ENCODE results near the gene SSH3.

The SSH3 gene

DNA sequence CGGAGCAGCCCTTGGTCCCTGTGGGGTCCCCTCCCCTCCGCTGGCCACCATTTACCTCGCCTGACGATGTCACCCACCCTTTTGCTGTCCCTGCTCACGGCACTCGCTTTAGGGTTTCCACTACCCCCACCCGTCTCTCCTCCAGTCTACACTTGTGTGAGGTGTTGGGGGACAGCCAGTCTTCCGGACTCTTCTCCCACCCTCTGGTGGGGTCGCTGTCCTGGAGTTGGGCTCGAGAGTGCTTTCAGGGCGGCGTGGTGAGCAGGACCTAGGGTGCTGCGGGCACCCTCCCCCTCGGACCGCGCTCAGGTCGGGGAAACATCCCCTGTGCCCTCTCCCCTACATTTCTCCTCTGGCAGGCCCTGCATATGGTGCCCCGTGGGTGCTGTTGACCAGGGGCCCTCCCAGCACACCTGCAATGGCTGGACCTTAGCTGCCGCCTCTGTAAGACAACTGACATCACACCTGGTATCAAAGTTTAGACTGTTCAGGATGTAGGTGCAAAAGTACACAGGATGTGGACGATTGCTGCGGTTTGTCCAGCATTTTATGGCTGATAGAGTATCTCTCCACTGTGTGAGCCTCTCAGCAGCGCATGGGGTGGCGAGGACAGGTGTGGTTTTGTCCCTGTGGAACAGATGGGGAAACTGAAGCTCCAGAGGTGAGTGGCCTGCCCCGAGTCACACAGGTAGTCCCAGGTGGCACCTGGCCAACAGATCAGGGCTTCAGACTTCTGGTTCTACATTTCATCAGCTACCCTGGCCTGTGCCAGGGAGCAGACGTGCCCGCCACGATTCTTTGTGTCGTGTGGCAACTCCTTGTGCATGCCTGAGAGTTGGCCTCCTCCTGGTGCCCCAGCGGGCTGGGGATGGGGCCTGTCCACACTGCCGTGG is 35.9 kb upstream of the SSH3 start:
- DNase-seq (ENCODE audit: low read depth in 2 of 2) = no peak

DNA sequence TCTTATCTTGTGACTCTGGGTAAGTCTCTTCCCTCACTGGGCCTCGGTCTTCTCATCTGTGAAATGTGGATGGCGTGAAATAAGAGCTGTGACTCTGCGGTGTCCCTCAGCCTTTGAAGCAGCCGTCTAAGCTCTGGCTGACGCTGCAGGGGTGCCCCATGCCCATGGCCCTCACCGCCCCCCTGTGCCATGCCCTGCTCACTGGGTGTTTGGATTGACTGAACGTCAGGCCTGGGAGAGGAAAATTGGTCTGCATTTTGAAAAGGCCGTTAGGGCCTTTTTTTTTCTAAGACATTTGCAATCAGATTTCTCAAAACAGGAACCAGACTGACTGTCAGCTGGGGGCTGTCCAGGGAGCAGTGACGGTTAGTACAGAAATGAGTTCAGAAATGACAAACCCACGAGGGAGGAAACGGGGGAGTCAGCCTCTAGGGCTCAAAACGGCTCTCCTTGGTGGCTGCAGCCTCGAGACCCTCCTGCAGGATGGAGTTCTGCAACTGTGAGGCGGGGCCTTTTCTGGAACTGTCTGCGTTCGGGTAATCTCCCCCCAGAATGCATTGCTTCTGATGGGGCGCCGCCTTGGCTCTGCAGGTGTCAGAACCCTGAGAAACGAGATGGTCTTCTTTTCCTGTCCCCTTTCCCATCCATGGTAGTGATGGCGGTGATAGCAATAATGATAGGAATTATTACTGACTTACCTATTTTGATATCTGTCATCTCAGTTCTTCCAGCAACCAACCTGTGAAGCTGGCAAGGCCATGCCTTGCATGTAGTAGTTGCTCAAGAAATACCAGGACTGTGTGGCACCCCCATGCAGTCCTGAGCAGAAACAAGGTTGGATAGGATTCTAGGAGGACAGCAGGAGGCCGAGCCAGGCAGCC is 35.0 kb upstream of the SSH3 start:
- no peak for DNase-seq (ENCODE audit: low read depth in 2 of 2)

DNA sequence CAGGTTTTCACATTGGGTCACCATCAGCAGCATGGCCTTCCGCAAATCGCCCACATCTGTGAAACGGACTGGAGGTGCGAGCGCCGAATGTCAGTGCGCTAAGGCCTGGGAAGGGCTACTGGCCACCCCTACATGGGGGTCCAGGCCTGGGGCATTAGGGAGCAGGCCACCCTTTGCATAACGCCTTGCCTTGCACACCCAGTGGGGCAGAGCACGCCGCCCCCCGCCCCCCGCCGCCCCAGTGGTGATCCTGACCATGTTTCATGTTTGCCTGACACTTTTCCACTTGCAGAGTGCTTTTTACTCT is 34.4 kb upstream of the SSH3 start:
- no peak for DNase-seq (ENCODE audit: low read depth in 2 of 2)

DNA sequence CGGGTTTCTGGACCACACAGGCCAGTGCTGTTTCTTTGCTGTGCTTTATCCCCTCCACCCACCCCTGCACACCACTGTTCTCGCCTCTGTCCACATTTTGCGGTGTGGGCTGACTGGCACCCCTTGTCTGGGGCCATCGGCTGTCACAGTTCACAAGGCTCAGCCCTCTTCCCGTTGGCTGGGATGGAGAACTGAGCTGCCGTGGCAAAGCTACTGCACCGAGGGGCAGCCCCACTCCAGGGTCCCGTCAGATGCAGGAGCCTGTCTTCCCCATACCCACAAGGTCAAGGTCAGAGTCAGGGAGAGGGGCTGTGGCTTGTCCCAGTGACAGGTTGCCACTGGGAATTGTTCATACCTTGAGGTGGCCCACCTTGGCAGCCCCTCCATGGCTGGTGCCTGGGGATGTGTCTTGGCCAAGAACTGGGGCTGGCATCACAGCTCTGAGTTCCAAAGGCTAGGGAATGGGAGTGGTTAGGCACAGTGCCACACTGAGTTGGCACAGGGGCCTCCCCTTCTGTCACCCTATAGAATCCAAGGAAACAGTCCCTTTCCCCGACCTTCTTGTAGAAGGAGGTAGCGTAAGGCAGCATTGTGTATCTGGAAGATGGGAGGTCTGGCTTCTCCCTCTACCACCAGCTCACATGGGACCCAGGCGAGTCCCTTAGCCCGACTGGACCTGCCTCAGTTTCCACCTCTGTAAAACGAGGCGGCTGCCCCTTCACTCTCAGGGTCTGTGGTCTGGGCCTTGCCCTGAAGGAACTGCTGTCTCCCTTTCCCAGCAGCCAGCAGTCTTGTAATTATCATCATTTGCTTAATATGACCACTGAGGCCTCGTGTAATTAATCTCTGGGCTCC is 33.7 kb upstream of the SSH3 start:
- no peak for DNase-seq (ENCODE audit: low read depth in 2 of 2)

DNA sequence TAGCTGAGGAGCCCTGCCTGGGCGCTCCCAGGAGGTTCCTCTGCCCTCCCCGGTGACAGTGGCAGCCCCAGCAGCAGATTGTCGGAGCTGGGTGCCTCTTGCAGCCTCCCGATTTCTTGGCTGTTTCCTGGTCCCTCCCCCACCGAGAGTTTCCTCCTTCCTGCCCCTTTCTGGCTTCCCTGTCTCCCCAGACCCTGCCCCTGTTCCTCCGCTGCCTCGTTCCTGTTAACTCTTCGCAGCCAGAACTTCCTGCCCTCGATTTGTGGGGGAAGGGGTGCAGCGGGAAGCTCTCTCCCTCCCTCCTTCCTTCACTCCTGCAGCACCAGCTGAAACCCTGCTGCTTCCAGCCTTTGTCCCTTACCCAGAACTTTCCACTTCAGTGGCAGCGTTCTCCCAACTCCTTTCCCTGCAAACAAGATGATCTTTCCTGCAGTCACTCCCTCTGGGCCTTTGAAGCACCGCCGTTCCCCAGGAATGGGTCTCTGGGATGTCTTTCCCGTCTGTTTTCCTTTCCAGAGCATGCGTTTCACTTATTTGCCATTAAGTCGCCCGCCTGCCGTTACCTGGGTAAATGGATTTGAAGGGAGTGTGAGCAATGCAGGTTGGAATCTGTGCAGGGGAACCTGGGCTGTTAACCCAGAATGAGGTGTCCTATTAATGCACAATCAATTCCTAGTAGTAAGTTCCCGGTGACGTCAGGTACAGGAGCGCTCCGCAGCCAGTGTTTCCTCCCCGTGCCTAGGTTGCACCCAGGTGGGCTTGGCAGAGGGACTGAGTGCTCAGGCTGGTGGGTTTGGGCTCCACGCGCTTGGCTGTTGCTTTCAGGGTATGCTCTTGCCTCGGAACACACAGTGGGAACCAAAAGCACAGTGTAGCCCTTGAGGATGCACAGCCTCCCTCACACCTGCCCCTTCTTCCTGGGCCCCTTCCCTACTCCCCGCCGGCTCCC is 32.8 kb upstream of the SSH3 start:
- DNase-seq (ENCODE audit: low read depth in 2 of 2) = no peak

DNA sequence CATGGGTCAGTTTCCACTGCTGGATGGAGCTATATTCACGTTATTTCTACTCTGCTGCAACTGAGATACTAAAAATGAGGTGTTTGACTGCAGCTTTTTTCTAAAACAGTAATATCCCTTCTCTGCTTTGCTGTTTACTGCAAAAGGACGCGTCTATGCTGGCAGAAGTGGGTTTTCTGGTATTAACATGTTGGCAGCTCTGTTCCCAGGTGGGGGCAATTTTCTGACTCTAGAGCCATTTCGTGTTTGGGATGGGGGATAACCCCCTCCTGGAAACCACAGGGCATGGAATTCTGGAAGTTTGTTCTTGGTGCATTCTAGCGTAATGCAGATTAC is 32.2 kb upstream of the SSH3 start:
- no peak for DNase-seq (ENCODE audit: low read depth in 2 of 2)

DNA sequence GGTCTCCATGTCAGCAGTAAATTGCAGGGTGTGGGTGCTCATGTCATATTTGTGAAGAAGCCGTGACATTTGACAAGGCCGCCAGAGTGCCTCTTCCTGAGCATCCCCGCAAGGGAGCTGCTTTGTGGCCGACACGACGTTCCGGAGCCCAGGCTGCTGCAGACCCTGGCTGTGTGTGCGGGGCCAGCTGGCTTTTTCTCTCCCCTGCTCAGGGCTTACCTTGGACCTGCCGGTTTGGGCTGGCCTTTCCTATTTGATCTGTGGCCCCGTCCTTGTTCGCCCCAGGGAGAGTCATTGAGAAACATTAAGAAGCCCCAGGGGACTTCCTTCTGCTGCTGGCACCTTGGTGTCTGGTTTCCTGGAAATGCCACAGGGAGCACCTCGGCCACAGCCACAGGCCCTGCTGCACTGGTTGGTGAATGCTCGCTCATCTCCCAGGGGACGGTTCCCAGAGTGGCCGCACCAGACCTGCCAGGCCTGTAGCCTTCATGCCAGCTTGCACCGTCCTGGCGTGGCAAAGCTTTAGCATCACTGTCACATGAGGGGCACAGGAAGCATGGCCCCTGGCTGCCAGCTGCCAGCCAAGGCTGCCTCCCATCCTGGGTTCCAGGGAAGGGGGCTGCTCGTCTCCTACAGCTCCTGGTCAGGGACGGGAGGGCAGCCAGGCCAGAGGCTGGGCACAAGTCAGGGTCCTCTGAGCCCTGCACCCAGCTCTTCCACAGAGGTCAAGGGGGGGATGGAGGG is 31.6 kb upstream of the SSH3 start:
- DNase-seq (ENCODE audit: low read depth in 2 of 2) = no peak

DNA sequence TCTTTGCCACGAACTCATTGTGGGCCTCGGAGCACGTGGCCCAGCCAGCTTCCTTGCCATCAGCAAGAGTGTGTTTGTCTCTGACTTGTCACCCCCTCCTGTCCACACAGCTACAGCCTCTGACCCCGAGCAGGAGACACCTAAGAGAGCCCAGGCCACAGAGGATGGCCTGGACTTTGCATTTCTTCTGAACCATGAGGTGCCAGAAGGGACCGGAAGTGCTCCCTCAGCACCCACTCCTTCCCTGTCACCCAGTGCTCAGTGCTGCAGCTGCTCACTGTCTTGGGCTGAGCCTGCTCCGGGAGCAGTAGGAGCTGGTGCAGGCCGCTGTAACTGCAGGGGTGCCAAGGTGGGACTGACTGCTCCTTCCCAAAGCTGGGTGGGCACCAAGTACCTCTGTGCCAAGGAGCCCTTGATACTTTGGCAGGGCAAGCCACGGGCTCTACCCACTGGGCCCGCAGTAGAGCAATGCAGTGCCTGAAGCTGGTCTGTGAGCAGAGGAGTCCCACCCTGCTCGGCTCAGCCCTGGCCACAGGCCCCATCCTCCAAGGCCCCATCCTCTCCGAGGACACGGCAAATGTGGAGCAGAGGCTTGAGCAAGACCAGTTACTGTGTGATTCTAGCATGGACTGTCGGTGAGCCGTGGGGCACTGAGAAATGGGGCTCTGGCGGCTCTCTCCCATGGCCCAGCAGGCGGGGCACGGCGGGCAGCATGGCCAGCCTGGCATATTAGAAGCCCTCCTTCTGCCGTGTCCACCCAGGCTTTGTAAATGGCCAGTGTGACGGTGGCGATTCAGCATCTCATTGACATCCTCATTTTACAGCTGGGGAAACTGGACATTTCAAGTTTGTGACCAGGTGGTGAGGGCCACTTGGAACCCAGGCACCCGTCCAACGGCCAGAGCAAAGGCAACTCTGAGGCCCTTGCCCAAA is 30.7 kb upstream of the SSH3 start:
- no peak for DNase-seq (ENCODE audit: low read depth in 2 of 2)

DNA sequence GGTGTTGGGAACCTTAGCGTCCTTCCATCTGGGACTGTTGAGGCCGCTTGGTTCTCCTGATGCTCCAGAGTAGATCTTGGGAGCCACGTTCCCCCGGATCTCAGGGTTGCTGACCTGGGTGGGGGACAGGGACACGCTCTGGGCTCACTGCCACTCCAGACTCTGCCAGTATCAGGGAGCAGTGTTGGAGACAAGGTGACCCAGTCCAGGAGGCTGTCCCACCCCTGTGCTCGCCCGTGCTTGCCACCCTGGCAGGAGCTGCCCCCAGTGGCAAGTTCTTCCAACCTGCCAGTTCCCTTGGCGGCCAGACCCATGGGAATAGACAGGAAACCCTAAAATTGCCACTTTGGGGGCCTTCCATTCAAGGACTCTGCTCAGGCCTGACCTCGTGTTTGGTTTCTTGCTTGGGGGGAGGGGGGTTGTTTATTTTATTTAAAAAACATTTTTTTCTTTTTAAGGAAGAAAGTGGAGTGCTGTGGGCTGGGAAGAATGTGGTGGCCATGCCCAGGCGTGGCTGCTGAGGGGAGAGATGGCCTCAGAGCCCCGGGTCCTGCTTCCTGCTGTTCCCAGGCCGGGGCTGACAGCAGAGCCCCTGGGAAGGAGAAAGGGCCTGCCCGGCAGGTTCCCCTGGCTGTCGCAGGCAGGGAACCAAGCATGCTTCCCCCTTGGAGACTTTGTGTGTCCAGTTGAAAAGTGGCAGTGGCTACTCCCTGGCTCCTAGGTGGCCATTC is 29.9 kb upstream of the SSH3 start:
- DNase-seq (ENCODE audit: low read depth in 2 of 2) = no peak

DNA sequence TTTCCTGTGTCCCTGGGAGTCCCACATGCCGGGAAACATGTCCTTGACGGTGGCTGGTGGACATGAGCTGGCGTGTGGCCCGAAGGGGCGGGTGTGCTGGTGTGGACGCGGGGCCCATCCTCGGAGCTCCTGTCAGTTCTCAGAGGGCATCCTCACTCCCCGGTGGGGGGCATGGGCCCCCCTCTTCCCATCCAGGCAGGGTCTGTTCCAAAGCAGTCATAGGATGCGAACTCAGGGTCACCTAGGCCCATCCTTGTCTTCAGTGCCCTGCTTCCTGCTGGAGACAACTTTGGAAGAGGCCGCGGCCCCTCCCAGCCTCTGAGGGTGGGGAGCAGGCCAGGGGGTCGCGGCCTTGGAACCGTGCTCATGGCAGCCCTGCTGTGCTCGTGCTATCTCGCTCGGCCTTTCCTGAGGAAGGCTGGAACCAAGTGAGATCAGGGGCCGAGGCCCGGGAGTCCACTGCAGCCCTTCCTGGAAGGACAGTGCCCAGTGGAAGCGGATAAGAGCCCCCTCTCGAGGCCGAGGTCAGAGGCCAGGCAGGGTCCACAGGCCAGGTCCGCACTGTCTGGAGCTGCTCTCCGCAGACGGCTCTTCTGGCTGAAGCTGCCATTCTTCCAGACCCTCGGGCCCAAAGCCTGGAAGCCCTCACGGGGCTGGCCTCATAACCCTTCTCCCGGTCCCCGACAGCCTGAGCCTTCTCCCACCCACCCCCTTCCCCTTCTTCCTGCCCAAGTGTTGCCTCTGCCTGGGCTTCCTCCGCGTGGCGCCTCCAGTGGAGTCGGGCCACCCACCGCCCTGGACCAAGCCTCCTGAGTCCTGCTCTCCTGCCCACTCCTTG is 28.3 kb upstream of the SSH3 start:
- no peak for DNase-seq (ENCODE audit: low read depth in 2 of 2)

DNA sequence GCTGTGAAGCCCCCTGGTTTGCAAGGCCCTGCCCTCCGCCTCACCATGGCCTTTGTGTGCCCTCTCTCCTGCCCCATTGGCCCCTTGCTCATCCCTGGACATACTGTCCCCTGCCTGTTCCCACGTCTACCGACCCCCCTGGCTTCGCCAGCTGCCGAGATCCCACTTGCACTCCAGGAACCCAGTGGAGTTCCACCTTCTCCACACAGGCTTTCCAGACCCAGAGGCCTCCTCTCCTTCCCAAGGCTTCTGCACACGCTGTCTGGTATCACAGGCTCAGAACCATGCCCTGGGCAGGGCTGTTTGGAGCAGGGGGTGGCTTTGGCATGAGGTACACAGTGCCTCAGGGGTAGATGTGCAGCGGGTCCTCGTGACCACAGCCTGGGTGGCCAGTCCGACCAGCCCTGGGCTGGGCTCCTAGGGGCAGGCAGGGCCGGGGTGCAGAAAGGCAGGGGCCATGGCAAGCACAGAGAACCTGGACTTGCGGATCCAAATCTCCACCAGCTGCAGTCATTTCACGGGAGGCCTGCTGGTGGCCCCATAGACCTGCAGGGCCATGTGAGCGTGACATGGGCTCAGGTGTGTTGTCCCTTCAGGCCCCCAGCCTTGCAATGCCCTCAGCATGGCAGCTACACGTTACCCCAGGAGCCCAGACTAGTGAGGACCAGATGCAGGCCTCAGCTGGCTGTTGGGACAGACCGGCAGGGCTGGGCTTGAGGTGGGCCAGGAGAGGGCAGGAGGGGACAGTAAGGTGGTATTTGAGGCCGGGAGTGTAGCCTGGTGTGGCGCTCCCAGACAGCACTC is 27.5 kb upstream of the SSH3 start:
- DNase-seq (ENCODE audit: low read depth in 2 of 2) = no peak

DNA sequence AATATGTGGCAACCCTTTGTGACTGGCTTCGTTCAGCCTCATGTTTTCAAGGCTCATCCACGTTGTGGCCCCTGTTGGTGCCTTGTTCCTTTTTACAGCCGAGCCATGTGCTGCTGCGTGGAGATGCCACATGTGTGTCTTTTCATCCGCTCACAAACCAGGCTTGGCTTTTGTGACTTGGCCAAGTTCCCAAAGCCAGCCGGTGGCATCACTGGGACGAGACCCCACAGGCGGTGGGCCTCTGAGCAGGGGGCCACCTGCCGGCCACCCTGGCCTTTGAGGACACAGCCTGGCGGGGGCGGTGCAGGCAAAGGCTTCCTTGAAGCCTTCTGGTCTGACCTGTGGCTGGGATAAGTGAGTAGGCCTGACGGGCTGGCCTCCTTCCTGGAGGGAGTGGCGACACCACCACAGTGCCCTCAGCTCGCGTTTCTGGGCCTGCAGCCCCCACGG is 26.5 kb upstream of the SSH3 start:
- DNase-seq (ENCODE audit: low read depth in 2 of 2) = no peak

DNA sequence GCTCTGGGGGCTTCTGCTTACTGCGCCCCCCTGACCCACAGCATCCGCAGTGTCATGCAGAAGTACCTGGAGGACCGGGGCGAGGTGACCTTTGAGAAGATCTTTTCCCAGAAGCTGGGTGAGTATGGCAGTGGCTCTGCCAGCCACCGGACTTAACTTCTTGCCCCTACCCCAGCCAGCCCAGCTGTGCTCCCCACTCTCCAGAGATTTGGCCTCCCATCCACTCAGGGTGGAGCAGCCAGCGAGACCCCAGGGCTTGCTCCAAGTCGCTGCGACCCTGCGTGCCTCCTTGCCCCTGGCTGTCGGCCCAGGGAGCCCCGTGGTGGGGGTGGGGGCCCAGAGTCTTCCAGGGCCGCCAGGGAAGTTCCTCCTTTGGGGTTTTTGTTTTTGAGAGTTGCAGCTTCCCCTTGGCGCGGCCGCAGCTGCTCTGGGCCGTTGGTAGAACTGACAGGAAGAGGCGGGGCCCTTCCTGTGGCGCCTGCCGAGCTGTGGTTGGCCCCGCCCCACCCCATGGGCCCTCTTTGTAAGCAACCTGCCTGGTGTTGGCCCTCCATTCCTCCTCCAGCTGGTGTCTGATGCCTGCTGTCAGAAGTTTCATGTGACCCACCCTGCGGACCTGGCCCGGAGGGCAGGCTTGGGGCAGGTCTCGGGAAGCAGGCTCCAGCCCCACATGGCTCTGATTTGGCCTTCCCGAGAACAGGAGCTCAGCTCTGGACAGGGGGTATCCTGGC is 25.9 kb upstream of the SSH3 start:
- peak; percentile 74 to 82 for DNase-seq (ENCODE audit: low read depth in 2 of 2)

DNA sequence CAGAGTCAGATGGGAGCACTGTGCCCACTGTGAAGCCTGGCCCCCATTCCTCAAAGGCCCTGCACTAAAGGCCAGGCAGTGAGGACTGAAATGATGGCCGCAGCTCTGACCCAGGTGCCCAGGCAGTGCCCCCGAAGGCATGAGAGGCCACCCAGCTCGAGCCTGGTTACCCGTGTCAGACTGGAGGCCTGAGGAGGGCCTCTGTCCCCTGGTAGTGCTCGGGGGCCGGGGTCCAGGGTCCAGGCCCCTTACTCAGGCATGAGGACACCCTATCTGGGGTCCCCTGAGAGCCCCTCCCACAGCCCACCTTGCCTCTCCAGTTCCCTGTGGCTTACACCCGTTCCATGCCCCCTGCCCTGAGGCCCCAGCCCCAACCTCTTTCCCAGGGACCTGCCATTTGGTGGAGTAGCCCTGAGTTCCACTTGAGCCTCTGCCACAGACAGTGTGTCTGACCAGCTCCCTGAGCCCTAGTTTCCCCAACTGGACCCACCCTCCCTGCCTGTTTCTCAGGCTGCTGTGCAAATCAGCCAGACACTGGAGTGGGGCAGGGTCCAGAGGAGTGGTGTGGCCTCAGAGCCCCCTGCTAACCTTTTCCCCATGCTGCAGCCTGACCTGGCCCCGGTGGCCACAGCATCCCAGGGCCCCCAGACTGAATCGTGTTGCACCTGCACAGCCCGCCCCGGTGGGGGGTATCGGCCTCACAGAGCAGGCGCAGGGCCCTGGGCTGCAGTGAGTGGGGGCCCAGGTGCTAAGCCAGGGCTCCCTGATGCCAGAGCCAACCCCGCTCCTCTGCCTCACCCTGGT is 25.0 kb upstream of the SSH3 start:
- no peak for DNase-seq (ENCODE audit: low read depth in 2 of 2)

DNA sequence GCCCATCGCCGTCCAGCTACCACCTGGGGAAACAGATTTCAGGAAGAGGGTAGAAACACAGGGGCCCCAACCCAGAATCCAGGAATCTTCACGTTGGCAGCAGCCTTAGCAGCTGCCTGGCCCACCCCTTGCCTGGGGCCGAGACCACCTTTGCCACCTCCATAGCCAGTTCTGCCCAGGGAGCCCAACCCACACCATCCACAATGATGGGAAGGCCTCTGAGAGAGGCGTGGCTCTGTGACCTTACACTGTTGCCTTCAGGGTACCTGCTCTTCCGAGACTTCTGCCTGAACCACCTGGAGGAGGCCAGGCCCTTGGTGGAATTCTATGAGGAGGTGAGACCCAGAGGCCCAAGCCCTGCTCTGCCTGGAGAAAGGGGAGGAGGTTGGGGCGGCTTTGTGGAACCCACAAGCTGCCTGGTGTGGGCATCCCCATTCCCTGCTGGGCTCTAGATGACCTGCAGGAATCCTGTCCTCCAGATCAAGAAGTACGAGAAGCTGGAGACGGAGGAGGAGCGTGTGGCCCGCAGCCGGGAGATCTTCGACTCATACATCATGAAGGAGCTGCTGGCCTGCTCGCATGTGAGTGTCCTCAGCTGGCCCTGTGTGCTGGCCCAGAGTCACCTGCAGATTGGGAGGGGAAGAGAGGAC is 24.3 kb upstream of the SSH3 start:
- DNase-seq (ENCODE audit: low read depth in 2 of 2) = no peak

All from stimulated activated CD4-positive, alpha-beta T cell treated with anti-CD3 and anti-CD28 coated beads, Interleukin-1b, Interleukin-23, amount 100 ng/mL, for 1 hour (primary cell).